ENCODE results near the gene CAPN7. TPM values are rescaled to one million over a fixed set of nuclear protein-coding genes. Genes with fewer than 3 reads are reported as not detected.

Gene CAPN7
- total RNA-seq, 2 donors from 2014 or later: 45.1 to 46.7 TPM

DNA sequence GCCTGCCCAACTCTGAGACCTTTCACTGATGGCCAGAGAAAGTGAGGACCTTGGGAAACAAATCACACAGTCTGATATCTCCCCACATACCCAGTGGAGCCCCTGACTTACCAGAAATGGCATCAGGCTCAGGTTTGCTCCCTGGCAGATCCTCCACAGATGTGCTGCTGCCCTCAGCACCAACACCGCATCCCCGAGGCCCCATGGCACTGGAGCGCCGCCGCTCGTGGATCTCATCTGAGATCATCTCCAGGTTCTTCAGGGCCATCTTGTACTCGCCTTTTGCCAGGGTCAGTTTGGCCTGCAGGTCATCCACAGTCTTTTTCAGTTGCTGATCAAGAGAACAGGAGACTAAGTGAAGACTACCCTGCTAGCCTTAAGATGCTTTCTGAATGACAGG lies 52.7 kb downstream of the CAPN7 start:
- Histone ChIP-seq H3K27me3 (replicated peaks; ENCODE audit: insufficient read depth) (no peaks in the 10 kb centered on the region), H3K4me1 (replicated peaks) (no peaks in the 10 kb centered on the region), H3K36me3 (no peaks in the 10 kb centered on the region), H3K4me3 (no peak overlapping the region), H3K27ac (no peak overlapping the region), H3K9me3 (no peaks in the 10 kb centered on the region)
- no peak for DNase-seq (ENCODE audit: low spot score)
- WGBS: 99% methylated on average over 7 of the region's 7 CpGs
- intact Hi-C loops (cut with DNase I): no loop called here
- no peak for TF ChIP-seq POLR2A (IDR thresholded peaks at IDR 0.05)
- TF ChIP-seq, protein P1, sequence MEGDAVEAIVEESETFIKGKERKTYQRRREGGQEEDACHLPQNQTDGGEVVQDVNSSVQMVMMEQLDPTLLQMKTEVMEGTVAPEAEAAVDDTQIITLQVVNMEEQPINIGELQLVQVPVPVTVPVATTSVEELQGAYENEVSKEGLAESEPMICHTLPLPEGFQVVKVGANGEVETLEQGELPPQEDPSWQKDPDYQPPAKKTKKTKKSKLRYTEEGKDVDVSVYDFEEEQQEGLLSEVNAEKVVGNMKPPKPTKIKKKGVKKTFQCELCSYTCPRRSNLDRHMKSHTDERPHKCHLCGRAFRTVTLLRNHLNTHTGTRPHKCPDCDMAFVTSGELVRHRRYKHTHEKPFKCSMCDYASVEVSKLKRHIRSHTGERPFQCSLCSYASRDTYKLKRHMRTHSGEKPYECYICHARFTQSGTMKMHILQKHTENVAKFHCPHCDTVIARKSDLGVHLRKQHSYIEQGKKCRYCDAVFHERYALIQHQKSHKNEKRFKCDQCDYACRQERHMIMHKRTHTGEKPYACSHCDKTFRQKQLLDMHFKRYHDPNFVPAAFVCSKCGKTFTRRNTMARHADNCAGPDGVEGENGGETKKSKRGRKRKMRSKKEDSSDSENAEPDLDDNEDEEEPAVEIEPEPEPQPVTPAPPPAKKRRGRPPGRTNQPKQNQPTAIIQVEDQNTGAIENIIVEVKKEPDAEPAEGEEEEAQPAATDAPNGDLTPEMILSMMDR (IDR thresholded peaks at IDR 0.05): no peak
- no peak for TF ChIP-seq POLR2AphosphoS5 (IDR thresholded peaks at IDR 0.05)

DNA sequence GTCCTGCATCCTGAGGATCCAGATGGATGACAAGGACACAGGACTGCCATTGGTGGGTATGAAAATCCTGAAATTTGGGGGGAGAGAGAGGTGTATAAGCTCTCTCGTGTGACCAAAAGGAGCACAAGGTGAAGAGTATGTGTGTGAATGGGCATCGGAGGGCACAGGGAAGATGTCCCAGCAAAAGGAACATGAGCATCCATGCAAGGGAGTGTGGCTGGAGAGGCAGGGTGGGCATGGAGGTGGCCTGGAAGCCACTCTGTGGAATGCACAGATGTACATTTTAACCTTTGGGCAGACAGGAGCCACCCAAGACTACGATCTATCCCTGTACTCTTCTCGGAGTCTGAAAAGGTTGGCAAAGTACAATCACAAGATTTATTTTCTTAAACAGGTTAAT lies 54.5 kb downstream of the CAPN7 start:
- intact Hi-C loops (cut with DNase I): no loop called here

DNA sequence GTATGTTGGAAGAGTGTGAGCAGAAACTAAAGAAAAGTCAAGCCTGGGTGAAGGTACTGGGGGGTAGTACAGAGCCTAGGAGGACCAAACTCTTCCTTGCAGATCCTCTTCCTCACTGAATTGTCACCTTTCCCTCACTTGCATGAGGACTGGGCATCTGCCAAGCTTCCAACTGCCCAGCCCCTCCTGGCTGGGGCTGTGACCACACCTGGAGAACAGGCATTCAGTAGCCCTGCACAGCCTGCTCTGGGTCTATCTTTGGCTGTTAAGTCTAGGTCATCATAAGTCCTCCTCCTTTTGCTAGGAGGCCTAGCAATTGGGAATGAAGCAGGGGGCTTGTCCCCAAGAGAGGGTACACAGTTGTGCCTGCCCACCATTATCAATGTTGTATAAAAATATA lies 55.2 kb downstream of the CAPN7 start:
- no peak overlapping the region for H3K4me3 ChIP-seq
- H3K27me3 ChIP-seq (replicated peaks; ENCODE audit: insufficient read depth): no peaks in the 10 kb centered on the region
- H3K36me3 ChIP-seq: no peaks in the 10 kb centered on the region
- no peaks in the 10 kb centered on the region for H3K4me1 ChIP-seq (replicated peaks)
- no peak overlapping the region for H3K27ac ChIP-seq
- DNase-seq (ENCODE audit: low spot score): no peak
- intact Hi-C loops (cut with DNase I): no loop called here
- TF ChIP-seq POLR2A (IDR thresholded peaks at IDR 0.05): no peak
- TF ChIP-seq, protein P1 (IDR thresholded peaks at IDR 0.05): no peak
- no peak for TF ChIP-seq POLR2AphosphoS5 (IDR thresholded peaks at IDR 0.05)
- no peaks in the 10 kb centered on the region for H3K9me3 ChIP-seq

More for the DNA sequence above, 54.5 kb downstream of the CAPN7 start:
- no peaks in the 10 kb centered on the region for H3K27me3 ChIP-seq (replicated peaks; ENCODE audit: insufficient read depth)
- no peak overlapping the region for H3K4me3 ChIP-seq
- no peak for TF ChIP-seq POLR2AphosphoS5 (IDR thresholded peaks at IDR 0.05)
- TF ChIP-seq POLR2A (IDR thresholded peaks at IDR 0.05): no peak
- 86% methylated on average over 4 of the region's 4 CpGs for WGBS
- no peaks in the 10 kb centered on the region for H3K4me1 ChIP-seq (replicated peaks)
- no peak overlapping the region for H3K27ac ChIP-seq
- no peaks in the 10 kb centered on the region for H3K36me3 ChIP-seq
- no peaks in the 10 kb centered on the region for H3K9me3 ChIP-seq
- DNase-seq (ENCODE audit: low spot score): no peak

DNA sequence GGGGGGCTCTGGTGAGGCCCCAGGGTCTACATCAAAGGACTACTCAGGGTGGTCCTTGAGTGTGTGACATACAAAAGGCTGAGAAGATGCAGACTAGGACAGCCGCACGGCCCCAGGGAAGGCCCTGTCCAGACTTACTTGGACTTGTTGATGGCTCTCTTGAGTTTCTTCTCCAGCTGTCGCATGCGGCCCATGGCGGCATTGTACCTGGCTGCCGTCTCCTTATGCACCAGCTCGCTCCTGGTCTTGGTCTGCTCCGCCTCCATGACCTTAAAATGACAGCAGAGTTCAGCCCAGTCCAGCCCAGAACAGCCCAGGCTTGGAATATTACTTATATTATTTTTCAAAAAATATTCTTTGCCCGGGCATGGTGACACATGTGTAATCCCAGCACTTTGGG lies 56.0 kb downstream of the CAPN7 start:
- Histone ChIP-seq H3K4me1 (replicated peaks) (no peaks in the 10 kb centered on the region), H3K27ac (no peak overlapping the region), H3K27me3 (replicated peaks; ENCODE audit: insufficient read depth) (no peaks in the 10 kb centered on the region), H3K36me3 (no peaks in the 10 kb centered on the region), H3K4me3 (no peak overlapping the region), H3K9me3 (no peaks in the 10 kb centered on the region)
- WGBS: 97% methylated on average over 9 of the region's 9 CpGs
- no peak for DNase-seq (ENCODE audit: low spot score)
- TF ChIP-seq, protein P1 (IDR thresholded peaks at IDR 0.05): no peak
- TF ChIP-seq POLR2AphosphoS5 (IDR thresholded peaks at IDR 0.05): no peak
- TF ChIP-seq POLR2A (IDR thresholded peaks at IDR 0.05): no peak
- intact Hi-C loops (cut with DNase I): no loop called here

DNA sequence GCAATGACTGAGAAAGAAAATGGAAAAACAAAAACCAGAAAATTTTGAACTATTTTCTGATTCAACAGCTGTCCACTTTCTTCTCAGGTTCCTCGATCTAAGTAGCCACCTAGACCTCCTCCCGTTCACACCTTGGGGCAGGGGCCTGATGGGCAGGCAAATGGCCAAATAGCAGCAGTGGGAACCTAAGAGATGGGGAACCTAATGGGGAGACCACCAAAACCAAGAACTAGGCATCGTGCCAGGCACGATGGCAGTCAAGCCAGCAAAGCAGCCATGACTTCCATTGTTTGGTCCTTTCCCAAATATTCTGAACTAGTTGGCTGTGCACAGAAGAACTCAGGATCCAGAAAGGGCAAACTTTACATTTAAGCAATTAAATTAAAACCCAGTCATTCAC lies 57.1 kb downstream of the CAPN7 start:
- WGBS: 79% methylated on average over 4 of the region's 4 CpGs
- intact Hi-C loops (cut with DNase I): no loop called here

More for the DNA sequence above, 57.1 kb downstream of the CAPN7 start:
- H3K27me3 ChIP-seq (replicated peaks; ENCODE audit: insufficient read depth): no peaks in the 10 kb centered on the region
- H3K36me3 ChIP-seq: no peaks in the 10 kb centered on the region
- H3K9me3 ChIP-seq: no peaks in the 10 kb centered on the region
- no peak for DNase-seq (ENCODE audit: low spot score)
- no peak overlapping the region for H3K4me3 ChIP-seq
- no peak overlapping the region for H3K27ac ChIP-seq
- no peaks in the 10 kb centered on the region for H3K4me1 ChIP-seq (replicated peaks)
- TF ChIP-seq, protein P1 (IDR thresholded peaks at IDR 0.05): no peak
- TF ChIP-seq POLR2AphosphoS5 (IDR thresholded peaks at IDR 0.05) (no peak), POLR2A (IDR thresholded peaks at IDR 0.05) (no peak)
